ENCODE results near the gene CNTNAP2. TPM values are rescaled to one million over a fixed set of nuclear protein-coding genes. Genes with fewer than 3 reads are reported as not detected.

Gene CNTNAP2
- total and polyA plus RNA-seq, 2 of the 4 experiments (the other 2 are of a cell fraction): not detected

DNA sequence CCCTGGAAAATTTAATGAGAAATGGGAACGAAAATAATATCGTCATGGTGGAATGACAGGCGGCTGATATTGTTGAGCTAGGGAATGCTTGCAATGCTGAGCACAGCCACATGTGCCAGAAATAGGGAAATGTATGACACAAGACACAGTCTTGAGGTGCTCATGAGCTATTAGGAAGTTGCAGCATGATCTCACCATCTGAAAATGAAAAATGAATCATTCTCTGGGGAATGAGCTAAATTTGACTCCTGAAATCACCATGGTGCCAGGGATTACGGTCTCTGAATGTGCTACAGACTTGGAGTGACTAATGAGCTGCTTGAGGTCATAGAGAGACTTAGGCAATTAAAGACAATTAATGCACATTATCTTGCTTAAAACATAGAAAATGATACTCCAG lies 845.0 kb downstream of the CNTNAP2 start:
- WGBS, 2 experiments (ENCODE audit: extremely low coverage in 2 of 2, insufficient read length in 1 of 2): 44% methylated on average over 3 of the region's 4 CpGs; no CpG with 5 or more reads in 1 of the 2 experiments
- ChIA-PET CTCF (no interaction called here), POLR2A (ENCODE audit: unreplicated experiment) (no interaction called here)
- dilution Hi-C loops (cut with HindIII; ENCODE audit: low sequenced_read_pairs, unreplicated experiment): no loop called here
- no TSS peak for BruUV-seq (replicated peaks)
- Histone ChIP-seq H3K4me1 (ENCODE audit: control insufficient read depth, insufficient read depth, low read length) (no peaks in the 10 kb centered on the region), H2AFZ (replicated peaks; ENCODE audit: low read length, poor library complexity) (no peak overlapping the region), H3K36me3 (ENCODE audit: control insufficient read depth, insufficient read depth, low read length) (no peaks in the 10 kb centered on the region), H3K9me3 (ENCODE audit: control insufficient read depth, insufficient read depth, low read length) (peaks cover 9% of the 10 kb centered on the region), H4K20me1 (ENCODE audit: insufficient read depth, low read length) (no peaks in the 10 kb centered on the region), H2BK15ac (ENCODE audit: low read depth, low read length) (no peak overlapping the region), H3K23ac (ENCODE audit: low read depth, low read length) (no peak overlapping the region), H4K91ac (ENCODE audit: insufficient read depth, low read depth, low read length) (no peak overlapping the region), H2AK5ac (ENCODE audit: low read depth, low read length) (no peak overlapping the region), H2BK20ac (ENCODE audit: low read depth, low read length) (no peak overlapping the region), H3K14ac (replicated peaks; ENCODE audit: low read depth, low read length) (no peak overlapping the region), H3K9ac (ENCODE audit: low read depth, low read length) (no peak overlapping the region), H2BK5ac (ENCODE audit: low read depth, low read length, poor library complexity, severe bottlenecking) (no peak overlapping the region), H3K27me3 (ENCODE audit: control insufficient read depth, insufficient read depth, low read length) (no peaks in the 10 kb centered on the region), H2BK120ac (ENCODE audit: low read depth, low read length) (no peak overlapping the region), H3K27ac (ENCODE audit: insufficient read depth, low read length) (no peak overlapping the region), H3K56ac (ENCODE audit: extremely low read depth, insufficient read depth, low read length) (no peak overlapping the region), H4K8ac (ENCODE audit: low read depth in 2 of 2, low read length in 2 of 2) (no peak overlapping the region), H3K4me2 (ENCODE audit: low read depth, low read length) (no peak overlapping the region), H2AK9ac (replicated peaks; ENCODE audit: low read depth, low read length, poor library complexity) (no peak overlapping the region), H3K4me3 (ENCODE audit: insufficient read depth, low read depth, low read length) (no peak overlapping the region), H3K79me1 (ENCODE audit: low read depth in 1 of 2, low read length in 2 of 2) (no peaks in the 10 kb centered on the region), H4K5ac (ENCODE audit: low read depth, low read length) (no peak overlapping the region), H3K18ac (ENCODE audit: low read depth, low read length) (no peak overlapping the region), H3K9me1 (ENCODE audit: insufficient read depth, low read length) (no peaks in the 10 kb centered on the region), H3K4ac (ENCODE audit: low read depth, low read length) (no peak overlapping the region)
- intact Hi-C loops (cut with micrococcal nuclease): no loop called here
- DNase-seq: no peak
- in situ Hi-C loops (cut with MboI; ENCODE audit: low sequenced_read_pairs): no loop called here
- no peak for ATAC-seq (ENCODE audit: low read depth)
- no peak for TF ChIP-seq POLR2A (IDR thresholded peaks at IDR 0.05; ENCODE audit: low read depth, low read length)
- TF ChIP-seq MAZ (IDR thresholded peaks at IDR 0.05; ENCODE audit: borderline replicate concordance, low read depth, low read length): no peak
- TF ChIP-seq BHLHE40 (IDR thresholded peaks at IDR 0.05; ENCODE audit: low read depth, low read length): no peak
- TF ChIP-seq RFX5 (IDR thresholded peaks at IDR 0.05; ENCODE audit: low read depth, low read length): no peak
- TF ChIP-seq FOS (IDR thresholded peaks at IDR 0.05; ENCODE audit: low read depth, low read length): no peak
- TF ChIP-seq RAD21 (IDR thresholded peaks at IDR 0.05; ENCODE audit: low read length): no peak
- TF ChIP-seq NFE2L2 (IDR thresholded peaks at IDR 0.05; ENCODE audit: low read depth, low read length): no peak
- TF ChIP-seq, protein P1, sequence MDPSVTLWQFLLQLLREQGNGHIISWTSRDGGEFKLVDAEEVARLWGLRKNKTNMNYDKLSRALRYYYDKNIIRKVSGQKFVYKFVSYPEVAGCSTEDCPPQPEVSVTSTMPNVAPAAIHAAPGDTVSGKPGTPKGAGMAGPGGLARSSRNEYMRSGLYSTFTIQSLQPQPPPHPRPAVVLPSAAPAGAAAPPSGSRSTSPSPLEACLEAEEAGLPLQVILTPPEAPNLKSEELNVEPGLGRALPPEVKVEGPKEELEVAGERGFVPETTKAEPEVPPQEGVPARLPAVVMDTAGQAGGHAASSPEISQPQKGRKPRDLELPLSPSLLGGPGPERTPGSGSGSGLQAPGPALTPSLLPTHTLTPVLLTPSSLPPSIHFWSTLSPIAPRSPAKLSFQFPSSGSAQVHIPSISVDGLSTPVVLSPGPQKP (IDR thresholded peaks at IDR 0.05; ENCODE audit: borderline replicate concordance, low read depth, low read length): no peak
- TF ChIP-seq RCOR1 (IDR thresholded peaks at IDR 0.05; ENCODE audit: insufficient replicate concordance, low read length): no peak
- no peak for TF ChIP-seq CHD1 (IDR thresholded peaks at IDR 0.05; ENCODE audit: low read depth, low read length)
- TF ChIP-seq MXI1 (IDR thresholded peaks at IDR 0.05; ENCODE audit: borderline replicate concordance, low read depth, low read length): no peak
- no peak for TF ChIP-seq SMC3 (IDR thresholded peaks at IDR 0.05; ENCODE audit: low read depth, low read length)
- TF ChIP-seq MAFK (IDR thresholded peaks at IDR 0.05; ENCODE audit: low read depth, low read length): no peak
- no peak for TF ChIP-seq CEBPB (IDR thresholded peaks at IDR 0.05; ENCODE audit: low read depth, low read length)
- TF ChIP-seq, protein P2, sequence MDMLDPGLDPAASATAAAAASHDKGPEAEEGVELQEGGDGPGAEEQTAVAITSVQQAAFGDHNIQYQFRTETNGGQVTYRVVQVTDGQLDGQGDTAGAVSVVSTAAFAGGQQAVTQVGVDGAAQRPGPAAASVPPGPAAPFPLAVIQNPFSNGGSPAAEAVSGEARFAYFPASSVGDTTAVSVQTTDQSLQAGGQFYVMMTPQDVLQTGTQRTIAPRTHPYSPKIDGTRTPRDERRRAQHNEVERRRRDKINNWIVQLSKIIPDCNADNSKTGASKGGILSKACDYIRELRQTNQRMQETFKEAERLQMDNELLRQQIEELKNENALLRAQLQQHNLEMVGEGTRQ (IDR thresholded peaks at IDR 0.05; ENCODE audit: low read depth, low read length): no peak
- TF ChIP-seq, protein P3, sequence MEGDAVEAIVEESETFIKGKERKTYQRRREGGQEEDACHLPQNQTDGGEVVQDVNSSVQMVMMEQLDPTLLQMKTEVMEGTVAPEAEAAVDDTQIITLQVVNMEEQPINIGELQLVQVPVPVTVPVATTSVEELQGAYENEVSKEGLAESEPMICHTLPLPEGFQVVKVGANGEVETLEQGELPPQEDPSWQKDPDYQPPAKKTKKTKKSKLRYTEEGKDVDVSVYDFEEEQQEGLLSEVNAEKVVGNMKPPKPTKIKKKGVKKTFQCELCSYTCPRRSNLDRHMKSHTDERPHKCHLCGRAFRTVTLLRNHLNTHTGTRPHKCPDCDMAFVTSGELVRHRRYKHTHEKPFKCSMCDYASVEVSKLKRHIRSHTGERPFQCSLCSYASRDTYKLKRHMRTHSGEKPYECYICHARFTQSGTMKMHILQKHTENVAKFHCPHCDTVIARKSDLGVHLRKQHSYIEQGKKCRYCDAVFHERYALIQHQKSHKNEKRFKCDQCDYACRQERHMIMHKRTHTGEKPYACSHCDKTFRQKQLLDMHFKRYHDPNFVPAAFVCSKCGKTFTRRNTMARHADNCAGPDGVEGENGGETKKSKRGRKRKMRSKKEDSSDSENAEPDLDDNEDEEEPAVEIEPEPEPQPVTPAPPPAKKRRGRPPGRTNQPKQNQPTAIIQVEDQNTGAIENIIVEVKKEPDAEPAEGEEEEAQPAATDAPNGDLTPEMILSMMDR (conservative IDR thresholded peaks at IDR 0.05; ENCODE audit: low read depth, low read length): no peak
